ENCODE results near the gene SFT2D1.
"Not testable (repeated sequence)": the region's sequence is repeated elsewhere in the genome, so short reads cannot be mapped to it uniquely, and the experiment has no call there.

Gene SFT2D1

GRCh38 chr6:166352923-166353322 lies 10.6 kb upstream of the SFT2D1 start:
- H3K36me3 ChIP-seq (ENCODE audit: insufficient read depth, low read length), result no peaks in the 10 kb centered on the region

GRCh38 chr6:166351715-166352285 lies 9.5 kb upstream of the SFT2D1 start:
- Histone ChIP-seq H3K9ac (ENCODE audit: low read depth, low read length) (no peak overlapping the region), H3K9me3 (ENCODE audit: control insufficient read depth, insufficient read depth, low read length) (peaks cover 10% of the 10 kb centered on the region; the same call in 1 of the 2 replicates), H3K4me1 (ENCODE audit: insufficient read depth, low read length) (peaks cover 8% of the 10 kb centered on the region; the same call in 1 of the 2 replicates), H3K36me3 (ENCODE audit: insufficient read depth, low read length) (no peaks in the 10 kb centered on the region)

More at GRCh38 chr6:166352923-166353322, 10.6 kb upstream of the SFT2D1 start:
- Histone ChIP-seq H3K4me1 (ENCODE audit: insufficient read depth, low read length) (peaks cover 8% of the 10 kb centered on the region; the same call in 1 of the 2 replicates), H3K9me3 (ENCODE audit: control insufficient read depth, insufficient read depth, low read length) (peaks cover 10% of the 10 kb centered on the region; the same call in 1 of the 2 replicates), H3K9ac (ENCODE audit: low read depth, low read length) (no peak overlapping the region)

GRCh38 chr6:166348305-166348949 lies 6.1 kb upstream of the SFT2D1 start:
- no peaks in the 10 kb centered on the region for H3K36me3 ChIP-seq (ENCODE audit: insufficient read depth, low read length)
- peaks cover 7% of the 10 kb centered on the region; the same call in 1 of the 2 replicates for H3K4me1 ChIP-seq (ENCODE audit: insufficient read depth, low read length)
- H3K9ac ChIP-seq (ENCODE audit: low read depth, low read length), result no peak overlapping the region
- peaks cover 10% of the 10 kb centered on the region; the same call in 1 of the 2 replicates for H3K9me3 ChIP-seq (ENCODE audit: control insufficient read depth, insufficient read depth, low read length)

- Histone ChIP-seq H3K9me3 (ENCODE audit: control insufficient read depth, insufficient read depth, low read length) (peaks cover 10% of the 10 kb centered on the region; the same call in 1 of the 2 replicates), H3K9ac (ENCODE audit: low read depth, low read length) (no peak overlapping the region), H3K36me3 (ENCODE audit: insufficient read depth, low read length) (no peaks in the 10 kb centered on the region), H3K4me1 (ENCODE audit: insufficient read depth, low read length) (peaks cover 8% of the 10 kb centered on the region; the same call in 1 of the 2 replicates)
These were observed 4.6 kb upstream of the SFT2D1 start for GRCh38 chr6:166346965-166347364.

- no peaks in the 10 kb centered on the region for H3K36me3 ChIP-seq (ENCODE audit: insufficient read depth, low read length)
- H3K4me1 ChIP-seq (ENCODE audit: insufficient read depth, low read length), result peaks cover 6% of the 10 kb centered on the region; the same call in 1 of the 2 replicates
- H3K9me3 ChIP-seq (ENCODE audit: control insufficient read depth, insufficient read depth, low read length), result peaks cover 10% of the 10 kb centered on the region; the same call in 1 of the 2 replicates
These were observed 4.1 kb upstream of the SFT2D1 start for GRCh38 chr6:166346449-166346848.

GRCh38 chr6:166345672-166346071 lies 3.3 kb upstream of the SFT2D1 start:
- not testable (repeated sequence) for H3K36me3 ChIP-seq (ENCODE audit: insufficient read depth, low read length); H3K9me3 ChIP-seq (ENCODE audit: control insufficient read depth, insufficient read depth, low read length); H3K4me1 ChIP-seq (ENCODE audit: insufficient read depth, low read length); H3K9ac ChIP-seq (ENCODE audit: low read depth, low read length)

More at GRCh38 chr6:166346449-166346848, 4.1 kb upstream of the SFT2D1 start:
- no peak overlapping the region for H3K9ac ChIP-seq (ENCODE audit: low read depth, low read length)

GRCh38 chr6:166344921-166345320 lies 2.6 kb upstream of the SFT2D1 start:
- H3K36me3 ChIP-seq (ENCODE audit: insufficient read depth, low read length); H3K9ac ChIP-seq (ENCODE audit: low read depth, low read length); H3K9me3 ChIP-seq (ENCODE audit: control insufficient read depth, insufficient read depth, low read length); H3K4me1 ChIP-seq (ENCODE audit: insufficient read depth, low read length): not testable (repeated sequence)

GRCh38 chr6:166344240-166344639 lies 1.9 kb upstream of the SFT2D1 start:
- peaks cover 2% of the 10 kb centered on the region; the same call in 1 of the 2 replicates for H3K9me3 ChIP-seq (ENCODE audit: control insufficient read depth, insufficient read depth, low read length)
- H3K4me1 ChIP-seq (ENCODE audit: insufficient read depth, low read length), result peaks cover 6% of the 10 kb centered on the region; the same call in 1 of the 2 replicates
- no peaks in the 10 kb centered on the region for H3K36me3 ChIP-seq (ENCODE audit: insufficient read depth, low read length)
- peak overlapping the region; percentile 23; the same call in 1 of the 2 replicates for H3K9ac ChIP-seq (ENCODE audit: low read depth, low read length)

GRCh38 chr6:166343150-166343487 lies 774 bp upstream of the SFT2D1 start:
- no peaks in the 10 kb centered on the region for H3K36me3 ChIP-seq (ENCODE audit: insufficient read depth, low read length)
- H3K4me1 ChIP-seq (ENCODE audit: insufficient read depth, low read length), result peaks cover 6% of the 10 kb centered on the region; the same call in 1 of the 2 replicates
- peak overlapping the region; percentile 97 for H3K9ac ChIP-seq (ENCODE audit: low read depth, low read length)
- H3K9me3 ChIP-seq (ENCODE audit: control insufficient read depth, insufficient read depth, low read length), result no peaks in the 10 kb centered on the region

GRCh38 chr6:166341977-166342348 lies 382 bp downstream of the SFT2D1 start:
- peaks cover 6% of the 10 kb centered on the region; the same call in 1 of the 2 replicates for H3K4me1 ChIP-seq (ENCODE audit: insufficient read depth, low read length)
- H3K9ac ChIP-seq (ENCODE audit: low read depth, low read length), result peak overlapping the region; percentile 97
- H3K36me3 ChIP-seq (ENCODE audit: insufficient read depth, low read length), result no peaks in the 10 kb centered on the region
- H3K9me3 ChIP-seq (ENCODE audit: control insufficient read depth, insufficient read depth, low read length), result no peaks in the 10 kb centered on the region

GRCh38 chr6:166341464-166341863 lies 881 bp downstream of the SFT2D1 start:
- Histone ChIP-seq H3K36me3 (ENCODE audit: insufficient read depth, low read length) (no peaks in the 10 kb centered on the region), H3K9ac (ENCODE audit: low read depth, low read length) (peak overlapping the region; percentile 97), H3K9me3 (ENCODE audit: control insufficient read depth, insufficient read depth, low read length) (no peaks in the 10 kb centered on the region), H3K4me1 (ENCODE audit: insufficient read depth, low read length) (peaks cover 6% of the 10 kb centered on the region; the same call in 1 of the 2 replicates)

GRCh38 chr6:166338854-166339253 lies 3.5 kb downstream of the SFT2D1 start:
- Histone ChIP-seq H3K9ac (ENCODE audit: low read depth, low read length) (no peak overlapping the region), H3K36me3 (ENCODE audit: insufficient read depth, low read length) (no peaks in the 10 kb centered on the region), H3K4me1 (ENCODE audit: insufficient read depth, low read length) (peaks cover 8% of the 10 kb centered on the region; the same call in 1 of the 2 replicates), H3K9me3 (ENCODE audit: control insufficient read depth, insufficient read depth, low read length) (no peaks in the 10 kb centered on the region)

- no peaks in the 10 kb centered on the region for H3K9me3 ChIP-seq (ENCODE audit: control insufficient read depth, insufficient read depth, low read length)
- H3K36me3 ChIP-seq (ENCODE audit: insufficient read depth, low read length), result no peaks in the 10 kb centered on the region
- peaks cover 8% of the 10 kb centered on the region for H3K4me1 ChIP-seq (ENCODE audit: insufficient read depth, low read length)
- H3K9ac ChIP-seq (ENCODE audit: low read depth, low read length), result no peak overlapping the region
These were observed 5.5 kb downstream of the SFT2D1 start for GRCh38 chr6:166336847-166337246.

GRCh38 chr6:166335378-166336302 lies 6.7 kb downstream of the SFT2D1 start:
- H3K4me1 ChIP-seq (ENCODE audit: insufficient read depth, low read length), result peaks cover 17% of the 10 kb centered on the region
- no peaks in the 10 kb centered on the region for H3K9me3 ChIP-seq (ENCODE audit: control insufficient read depth, insufficient read depth, low read length)
- no peak overlapping the region for H3K9ac ChIP-seq (ENCODE audit: low read depth, low read length)
- H3K36me3 ChIP-seq (ENCODE audit: insufficient read depth, low read length), result no peaks in the 10 kb centered on the region
